Activated CD8-positive, alpha-beta memory T cell treated with anti-CD3 and anti-CD28 coated beads for 48 hours (primary cell): Measurements from ENCODE around the gene PRF1.
"Not testable (repeated sequence)": the region's sequence is repeated elsewhere in the genome, so short reads cannot be mapped to it uniquely, and the experiment has no call there.

ENCODE experiments used
- DNase-seq, 3 experiments: peaks; one replicate each; pipeline ENCODE4 v3.0.0-alpha.2; 2020; ENCODE audit warnings: low read depth in 2 of 3, low spot score in 2 of 3

Gene PRF1

DNA sequence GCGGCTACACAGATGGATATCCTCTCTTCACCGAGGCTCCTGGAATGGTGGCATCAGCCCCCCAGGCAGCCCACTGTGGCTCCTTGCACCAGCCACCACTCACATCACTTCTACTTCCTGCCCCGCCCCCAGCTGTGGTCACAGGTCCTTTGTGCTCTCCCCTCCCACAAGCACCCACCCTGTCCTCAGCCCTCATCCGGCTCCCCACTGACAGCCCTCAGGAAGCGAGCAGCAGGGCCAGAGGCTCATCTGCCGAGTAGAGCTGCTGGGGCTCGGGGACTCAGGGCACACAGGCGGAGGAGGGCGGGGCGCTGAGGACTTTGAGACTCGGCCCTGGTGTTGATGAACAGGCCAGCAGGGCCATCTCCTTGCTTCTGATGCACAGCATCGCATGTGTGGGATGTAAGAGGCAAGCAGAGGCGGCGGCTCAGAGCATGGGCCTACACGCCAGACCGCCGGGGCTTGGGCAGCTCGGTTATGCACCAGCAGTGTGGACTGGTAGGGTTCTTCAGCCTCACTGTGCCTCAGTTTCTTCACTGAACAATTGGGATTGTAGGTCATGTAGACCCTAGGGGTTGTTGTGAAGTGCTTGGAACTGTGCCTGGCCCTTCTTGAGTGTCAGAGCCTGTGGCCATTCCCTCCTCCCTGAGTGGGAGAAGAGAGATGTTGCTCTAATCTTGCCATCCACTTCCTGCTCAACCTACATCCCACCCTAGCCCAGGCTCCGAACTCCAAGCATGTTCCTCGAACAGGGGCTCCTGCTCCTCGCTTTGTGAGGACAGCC is at the start of gene PRF1:
TSS of gene PRF1 (minus strand) at position 77 of the 784 bp plus-strand sequence. CDS start 1,839 bp downstream, outside the sequence.
- DNase-seq: peak; percentile 59 to 73 (median 66)

DNA sequence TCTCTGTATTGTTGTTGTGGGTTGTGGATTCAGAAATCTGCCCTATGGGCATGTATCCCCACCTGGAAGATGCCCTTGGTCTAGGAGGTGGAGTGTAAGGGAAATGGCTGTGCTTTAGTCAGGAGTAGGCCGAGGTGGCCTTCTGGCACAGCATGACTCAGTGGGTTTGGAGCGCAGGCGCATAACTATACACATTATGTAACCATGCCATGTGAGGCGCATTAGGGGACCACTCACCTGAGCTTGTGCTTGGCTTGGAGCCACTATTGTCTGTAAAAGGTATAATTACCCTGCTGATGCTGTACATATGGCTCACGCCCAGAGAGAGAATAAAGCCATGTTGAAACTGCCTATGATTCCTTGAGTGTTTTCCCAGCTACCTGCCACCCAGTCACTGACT is 49.1 kb upstream of the PRF1 start:
- DNase-seq: no peak

DNA sequence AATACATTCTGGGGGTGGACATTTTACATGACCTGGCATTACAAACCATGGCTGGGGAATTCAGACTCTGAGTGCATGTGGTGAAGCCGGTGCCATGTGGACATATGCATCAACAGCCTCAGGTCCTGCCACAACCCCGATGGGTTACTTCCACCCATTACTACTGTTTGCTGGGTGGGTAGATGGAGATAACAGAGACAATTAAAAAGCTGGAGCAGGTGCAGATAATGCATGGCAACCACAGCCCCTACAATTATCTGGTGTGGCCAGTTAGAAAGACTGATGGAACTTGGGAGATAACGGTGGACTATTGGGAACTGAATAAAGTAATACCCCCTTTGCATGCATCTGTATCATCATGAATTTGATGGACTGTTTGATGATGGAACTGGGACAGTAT is 48.2 kb upstream of the PRF1 start:
- DNase-seq: no peak

DNA sequence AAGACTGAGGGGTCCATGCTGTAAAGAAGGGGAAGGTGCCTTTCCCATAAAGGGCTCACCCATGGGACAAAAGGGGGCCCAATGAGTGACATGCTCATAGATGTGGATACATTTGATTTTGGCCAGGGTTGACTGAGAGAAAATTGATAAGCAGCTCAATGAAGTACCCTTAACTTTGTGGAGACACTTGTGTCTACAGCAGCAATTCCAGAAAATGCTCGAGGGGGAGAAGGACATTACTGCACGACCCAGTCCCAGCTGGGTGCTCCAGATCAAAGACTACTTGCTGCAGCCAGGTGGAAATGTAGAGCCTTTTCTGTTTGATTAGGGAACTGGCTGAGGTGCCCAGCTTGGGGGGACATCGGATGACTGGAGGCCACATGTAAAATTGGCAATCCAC is 47.6 kb upstream of the PRF1 start:
- DNase-seq: no peak

DNA sequence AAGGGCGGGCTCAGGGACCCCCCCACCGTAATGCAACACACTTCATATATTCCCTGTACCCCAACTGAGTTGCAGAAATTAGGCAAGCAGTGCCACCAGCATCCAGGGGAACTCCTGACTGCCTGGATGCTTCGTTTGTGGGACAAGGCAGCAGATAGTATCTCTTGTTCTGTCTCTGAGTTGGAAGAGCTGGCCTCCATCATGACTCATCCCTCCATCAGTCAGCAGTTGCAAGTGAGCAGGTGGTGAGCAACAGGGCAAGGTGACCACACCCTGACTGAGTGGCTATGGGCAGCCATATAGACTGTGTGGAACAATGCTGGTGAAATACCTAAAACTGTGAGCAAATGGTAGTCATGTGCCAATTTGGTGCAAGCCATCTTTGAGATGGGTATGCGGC is 47.0 kb upstream of the PRF1 start:
- DNase-seq: no peak

DNA sequence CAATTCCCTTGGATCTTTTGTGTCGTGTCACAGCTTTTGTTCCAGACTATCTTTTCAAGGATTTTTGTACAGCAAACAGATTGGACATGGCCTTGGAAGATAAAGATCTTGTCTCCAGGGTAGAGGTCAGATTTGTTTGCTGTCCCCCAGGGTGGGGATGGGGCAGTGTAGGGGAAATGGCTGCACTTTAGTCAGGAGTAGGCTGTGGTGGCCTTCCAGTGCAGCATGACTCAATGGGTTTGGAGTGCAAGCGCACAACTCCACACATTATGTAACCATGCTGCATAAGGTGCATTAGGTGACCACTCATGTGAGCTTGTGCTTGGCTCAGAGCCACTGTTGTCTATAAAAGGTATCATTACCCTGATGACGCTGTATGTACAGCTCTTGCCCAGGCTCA is 45.9 kb upstream of the PRF1 start:
- DNase-seq: no peak

DNA sequence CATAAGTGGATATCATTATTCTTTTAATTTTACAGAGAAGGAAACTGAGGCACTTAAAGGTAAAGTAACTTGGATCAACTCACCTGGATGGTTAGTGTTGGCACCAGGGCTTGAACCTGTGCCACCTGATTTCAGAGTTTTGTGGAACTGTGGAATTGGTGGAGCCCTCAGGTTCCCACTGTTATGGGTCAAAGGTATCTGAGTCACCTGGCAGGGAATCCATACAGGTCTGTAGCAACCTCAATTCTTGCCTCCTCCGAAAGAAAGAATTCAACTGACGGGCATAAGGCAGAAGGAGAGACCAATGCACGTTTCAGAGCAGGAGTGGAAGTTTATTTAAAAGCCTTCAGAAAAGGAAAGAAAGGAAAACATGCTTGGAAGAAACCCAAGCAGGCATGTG is 44.5 kb upstream of the PRF1 start:
- DNase-seq: no peak

DNA sequence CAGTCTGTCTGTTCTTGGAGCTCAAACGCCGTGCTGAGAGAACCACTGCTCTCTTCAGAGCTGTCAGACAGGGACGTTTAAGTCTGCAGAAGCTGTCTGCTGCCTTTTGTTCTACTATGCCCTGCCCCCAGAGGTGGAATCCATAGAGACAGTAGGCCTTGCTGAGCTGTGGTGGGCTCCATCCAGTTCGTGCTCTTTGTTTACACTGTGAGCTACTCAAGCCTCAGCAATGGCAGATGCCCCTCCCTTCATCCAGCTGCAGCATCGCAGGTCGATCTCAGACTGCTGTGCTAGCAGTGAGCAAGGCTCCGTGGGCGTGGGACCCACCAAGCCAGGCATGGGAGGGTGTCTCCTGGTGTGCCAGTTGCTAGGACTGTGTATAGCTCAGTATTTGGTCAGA is 42.4 kb upstream of the PRF1 start:
- not testable (repeated sequence) for DNase-seq

DNA sequence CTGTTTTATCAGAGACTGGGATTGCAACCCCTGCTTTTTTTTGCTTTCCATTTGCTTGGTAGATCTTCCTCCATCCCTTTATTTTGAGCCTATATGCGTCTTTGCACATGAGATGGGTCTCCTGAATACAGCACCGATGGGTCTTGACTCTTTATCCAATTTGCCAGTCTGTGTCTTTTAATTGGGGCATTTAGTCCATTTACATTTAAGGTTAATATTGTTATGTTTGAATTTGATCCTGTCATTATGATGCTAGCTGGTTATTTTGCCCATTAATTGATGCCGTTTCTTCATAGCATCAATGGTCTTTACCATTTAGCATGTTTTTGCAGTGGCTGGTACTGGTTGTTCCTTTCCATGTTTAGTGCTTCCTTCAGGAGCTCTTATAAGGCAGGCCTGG is 40.7 kb upstream of the PRF1 start:
- DNase-seq: not testable (repeated sequence)

DNA sequence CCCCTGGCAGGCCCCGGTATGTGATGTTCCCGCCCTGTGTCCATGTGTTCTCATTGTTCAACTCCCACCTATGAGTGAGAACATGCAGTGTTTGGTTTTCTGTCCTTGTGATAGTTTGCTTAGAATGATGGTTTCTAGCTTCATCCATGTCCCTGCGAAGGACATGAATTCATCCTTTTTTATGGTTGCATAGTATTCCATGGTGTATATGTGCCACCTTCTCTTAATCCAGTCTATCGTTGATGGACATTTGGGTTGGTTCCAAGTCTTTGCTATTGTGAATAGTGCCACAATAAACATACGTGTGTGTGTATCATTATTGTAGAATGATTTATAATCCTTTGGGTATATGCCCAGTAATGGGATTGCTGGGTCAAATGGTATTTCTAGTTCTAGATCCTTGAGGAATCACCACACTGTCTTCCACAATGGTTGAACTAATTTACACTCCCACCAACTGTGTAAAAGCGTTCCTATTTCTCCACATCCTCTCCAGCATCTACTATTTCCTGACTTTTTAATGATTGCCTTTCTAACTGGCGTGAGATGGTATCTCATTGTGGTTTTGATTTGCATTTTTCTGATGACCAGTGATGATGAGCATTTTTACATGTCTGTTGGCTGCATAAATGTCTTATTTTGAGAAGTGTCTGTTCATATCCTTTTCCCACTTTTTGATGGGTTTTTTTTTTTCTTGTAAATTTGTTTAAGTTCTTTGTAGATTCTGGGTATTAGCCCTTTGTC is 37.3 kb upstream of the PRF1 start:
- not testable (repeated sequence) for DNase-seq

DNA sequence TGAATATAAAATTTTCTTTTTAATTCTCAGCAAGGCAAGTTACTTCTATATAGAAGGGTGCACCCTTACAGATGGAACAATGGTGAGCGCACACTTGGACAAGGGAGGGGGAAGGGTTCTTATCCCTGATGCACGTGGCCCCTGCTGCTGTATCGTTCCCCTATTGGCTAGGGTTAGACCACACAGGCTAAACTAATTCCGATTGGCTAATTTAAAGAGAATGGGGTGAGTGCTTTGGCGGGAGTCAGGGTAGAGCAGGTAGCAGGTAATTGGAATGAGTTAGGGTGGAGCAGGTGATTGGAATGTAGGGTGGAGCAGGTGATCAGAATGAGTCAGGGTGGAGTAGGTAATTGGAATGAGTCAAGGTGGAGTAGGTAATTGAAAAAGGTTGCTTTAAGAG is 32.0 kb upstream of the PRF1 start:
- not testable (repeated sequence) for DNase-seq

DNA sequence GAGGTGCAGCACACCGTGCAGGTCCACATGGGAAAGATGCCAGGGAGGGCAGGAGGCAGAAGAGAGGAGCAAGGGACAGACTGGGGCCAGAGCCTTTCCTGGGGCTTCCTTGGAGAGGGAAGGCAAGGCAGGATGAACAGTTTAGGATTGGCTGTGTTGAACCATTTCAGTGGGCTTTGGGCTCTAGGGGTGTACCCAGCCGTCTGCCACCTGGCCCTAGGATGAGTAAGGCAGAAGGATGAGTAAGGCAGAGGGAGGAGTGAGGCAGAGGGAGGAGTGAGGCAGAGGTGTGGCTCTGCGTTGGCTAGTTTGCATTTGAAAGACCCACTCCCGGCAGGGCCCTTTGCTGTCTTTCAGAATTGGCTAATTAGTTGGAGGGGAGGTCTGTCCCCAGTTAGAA is 31.5 kb upstream of the PRF1 start:
- no peak for DNase-seq

DNA sequence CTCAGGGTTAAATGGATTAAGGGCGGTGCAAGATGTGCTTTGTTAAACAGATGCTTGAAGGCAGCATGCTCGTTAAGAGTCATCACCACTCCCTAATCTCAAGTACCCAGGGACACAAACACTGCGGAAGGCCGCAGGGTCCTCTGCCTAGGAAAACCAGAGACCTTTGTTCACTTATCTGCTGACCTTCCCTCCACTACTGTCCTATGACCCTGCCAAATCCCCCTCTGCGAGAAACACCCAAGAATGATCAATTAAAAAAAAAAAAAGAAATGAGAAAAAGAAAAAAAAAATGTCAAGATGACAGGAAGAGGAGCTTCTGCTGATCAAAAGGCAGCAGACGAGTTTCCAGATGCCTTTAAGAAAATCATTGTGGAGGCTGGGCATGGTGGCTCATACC is 29.2 kb upstream of the PRF1 start:
- not testable (repeated sequence) for DNase-seq

DNA sequence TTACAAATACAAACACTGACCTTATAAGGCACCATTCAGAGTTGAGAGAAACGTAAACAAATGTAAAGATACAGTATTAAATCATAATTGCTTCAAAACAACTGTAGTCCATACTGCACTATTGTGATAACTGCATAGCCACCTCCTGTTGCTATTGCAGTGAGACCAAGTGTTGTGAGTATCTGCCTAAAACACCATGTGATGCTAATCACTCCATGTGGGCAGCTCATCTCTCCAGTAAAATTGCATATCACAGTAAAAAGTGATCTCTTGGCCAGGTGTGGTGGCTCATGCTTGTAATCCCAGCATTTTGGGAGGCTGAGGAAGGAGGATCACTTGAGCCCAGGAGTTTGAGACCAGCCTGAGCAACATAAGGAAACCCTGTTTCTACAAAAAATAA is 26.8 kb upstream of the PRF1 start:
- no peak for DNase-seq

DNA sequence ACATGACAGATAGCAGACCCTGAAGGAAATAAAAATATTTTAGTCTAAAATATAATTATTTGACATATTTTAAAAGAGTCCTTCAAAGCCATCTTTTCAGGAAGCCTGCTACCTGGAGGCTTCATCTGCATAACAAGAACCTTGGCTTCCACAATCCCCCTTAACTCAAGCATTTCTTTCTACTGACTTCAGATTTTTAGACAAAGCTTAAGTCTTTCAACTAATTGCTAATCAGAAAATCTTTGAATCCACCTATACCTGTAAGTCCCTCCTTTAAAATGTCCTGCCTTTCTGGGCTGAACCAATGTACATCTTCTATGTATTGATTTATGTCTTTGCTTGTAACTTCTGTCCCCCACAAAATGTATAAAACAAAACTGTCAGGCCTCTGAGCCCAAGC is 23.5 kb upstream of the PRF1 start:
- DNase-seq: no peak

DNA sequence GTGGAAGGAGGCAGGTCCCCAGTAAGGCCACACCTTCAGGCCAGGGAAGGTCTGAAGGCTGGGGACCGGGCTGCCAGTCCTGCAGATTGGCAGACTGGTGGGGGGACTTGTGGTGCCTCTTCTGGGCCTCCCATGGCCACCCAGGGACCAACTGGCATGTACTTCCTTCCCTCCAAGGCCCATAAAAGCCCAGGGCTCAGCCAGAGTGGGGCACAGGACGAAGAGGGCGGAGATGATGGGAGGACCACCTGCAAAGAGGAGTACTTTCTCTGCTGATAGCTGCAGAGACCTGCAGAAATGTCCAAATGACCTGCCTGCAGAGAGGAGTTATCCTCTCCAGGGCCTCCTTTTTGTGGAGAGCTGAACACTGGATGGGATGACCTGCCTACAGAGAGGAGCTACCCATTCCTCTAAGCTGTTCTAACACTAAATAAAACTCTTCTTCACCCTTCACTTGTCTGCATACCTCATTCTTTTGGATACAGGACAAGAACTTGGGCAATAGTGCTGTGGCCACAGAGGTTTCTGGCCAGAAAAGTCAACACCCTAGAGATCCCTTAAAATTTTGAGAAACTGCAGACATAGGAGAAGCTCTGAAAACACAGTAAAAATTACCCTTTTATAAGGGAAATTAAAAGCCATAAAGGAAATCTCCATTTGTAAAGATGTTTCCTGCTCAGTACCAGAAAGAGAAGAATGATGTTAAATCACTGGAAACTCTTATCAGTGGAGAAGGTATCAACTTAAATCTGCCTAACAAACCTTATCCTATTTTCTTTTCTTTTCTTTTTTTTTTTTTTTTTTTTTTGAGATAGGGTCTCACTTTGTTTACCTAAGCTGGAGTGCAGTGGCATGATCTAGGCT is 20.7 kb upstream of the PRF1 start:
- DNase-seq: no peak

DNA sequence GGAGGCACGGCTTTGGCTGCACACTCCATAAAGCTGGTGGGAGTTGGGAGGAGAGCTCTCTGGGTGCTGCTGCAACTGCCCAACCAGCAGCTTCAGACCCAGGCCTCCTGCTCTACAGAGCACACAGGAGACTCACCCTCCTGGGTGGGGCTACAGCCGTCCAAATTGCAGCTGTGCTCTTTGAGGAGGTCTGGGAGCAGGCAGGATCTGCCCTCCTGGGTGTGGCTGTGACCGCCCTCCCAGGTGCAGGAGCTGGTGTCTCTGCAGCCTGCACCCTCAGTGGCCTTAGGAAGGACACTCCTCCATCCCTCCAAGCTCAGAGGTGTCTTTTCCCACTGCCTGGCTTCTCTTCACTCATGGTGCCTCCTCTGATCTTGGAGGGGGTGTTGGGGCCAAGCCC is 20.0 kb upstream of the PRF1 start:
- no peak for DNase-seq

DNA sequence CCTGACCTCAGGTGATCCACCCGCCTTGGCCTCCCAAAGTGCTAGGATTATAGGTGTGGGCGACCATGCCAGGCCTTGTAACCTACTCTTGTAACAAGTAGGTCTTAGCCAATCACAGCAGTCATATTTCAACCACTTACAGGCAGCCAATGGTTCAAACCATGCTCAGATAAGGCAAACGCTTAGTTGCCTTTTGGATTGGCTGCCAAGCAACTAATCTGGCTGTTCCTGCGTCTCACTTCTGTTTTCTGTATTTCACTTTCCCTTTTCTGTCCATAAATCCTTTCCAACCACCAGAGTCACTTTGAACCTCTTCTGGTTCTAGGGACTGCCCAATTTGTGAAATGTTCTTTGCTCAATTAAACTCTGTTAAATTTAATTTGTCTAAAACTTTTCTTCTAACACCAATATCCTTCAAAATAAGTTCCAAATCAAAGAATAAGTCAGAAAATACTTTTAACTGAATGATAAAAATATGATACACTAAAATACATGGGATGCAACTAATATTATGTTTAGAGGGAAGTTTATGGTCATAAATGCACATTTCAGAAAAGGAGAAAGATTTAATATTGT is 19.1 kb upstream of the PRF1 start:
- no peak for DNase-seq

DNA sequence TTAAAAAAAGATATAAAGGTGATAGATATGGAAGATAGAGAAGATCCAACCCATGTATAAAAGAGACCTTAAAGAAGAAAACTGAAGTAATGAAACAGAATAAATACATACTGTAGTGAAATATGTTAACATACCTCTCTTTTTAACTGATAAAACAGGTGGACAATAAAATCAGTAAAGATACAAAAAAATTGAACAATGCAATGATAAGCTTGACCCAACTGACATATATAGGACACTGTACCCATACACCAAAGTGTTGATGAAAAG is 17.4 kb upstream of the PRF1 start:
- no peak for DNase-seq

DNA sequence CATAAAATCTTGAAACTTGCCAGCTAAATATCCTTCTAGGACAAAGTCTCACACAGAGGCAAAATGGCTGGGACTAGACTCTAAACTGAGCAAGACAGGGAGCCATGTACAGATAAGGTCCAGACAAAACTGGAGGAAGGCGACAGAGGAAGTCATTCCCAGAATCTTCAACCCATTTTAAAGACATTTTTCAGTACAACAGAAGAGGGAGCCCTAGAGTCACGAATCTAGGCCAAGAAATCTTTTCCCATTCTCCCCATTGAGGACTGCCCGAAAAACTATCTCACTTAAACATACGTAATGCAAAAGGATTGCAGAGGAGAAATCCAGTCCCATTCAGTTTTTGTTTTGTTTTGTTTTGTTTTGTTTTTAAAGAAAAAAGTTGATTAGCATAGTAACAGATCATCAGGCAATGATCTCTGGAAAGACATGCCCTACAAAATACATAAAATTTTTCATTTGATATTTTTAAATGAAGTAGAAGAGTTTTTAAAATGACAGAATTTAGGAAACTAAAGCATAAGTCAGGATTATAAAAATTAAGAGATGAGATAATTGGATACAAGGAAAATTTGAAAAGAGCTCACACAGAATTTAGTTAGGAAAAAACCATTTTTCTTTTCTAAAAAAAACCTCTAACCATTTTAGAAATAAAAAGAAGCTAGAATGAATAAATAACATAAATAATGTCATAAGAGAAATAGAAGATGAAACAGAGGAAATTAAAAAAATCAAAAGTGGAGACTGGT is 16.9 kb upstream of the PRF1 start:
- DNase-seq: no peak

DNA sequence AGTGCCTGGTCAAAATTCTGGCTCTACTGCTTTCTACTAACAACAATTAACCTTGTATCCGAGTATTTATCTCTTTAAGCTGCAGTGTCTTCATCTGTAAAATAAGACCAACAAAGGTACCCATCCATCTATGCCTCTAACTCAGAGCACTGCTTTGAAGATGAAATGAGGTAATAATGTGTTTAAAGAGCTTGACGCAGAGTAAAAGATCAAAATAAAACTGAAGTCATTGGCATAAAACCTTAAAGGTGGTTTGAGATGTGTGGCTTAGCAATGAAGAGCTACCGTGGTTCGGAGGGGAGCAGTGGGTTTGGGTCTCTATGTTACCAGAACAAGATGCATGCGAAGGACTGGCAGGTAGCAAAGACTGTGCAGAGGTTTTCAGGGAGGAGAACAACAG is 16.1 kb upstream of the PRF1 start:
- no peak for DNase-seq
